HG03354 (cell line): ENCODE results near the gene RNF2.

ENCODE experiments used
- ATAC-seq: cut with Tn5 transposase; IDR thresholded peaks from one replicate; pipeline ENCODE4 v1.9.1; 2021; ENCODE audit warnings: mild to moderate bottlenecking; ENCODE audit not compliant: unreplicated experiment, poor library complexity, severe bottlenecking

Gene RNF2

GRCh38 chr1:185083818-185084217, 38.5 kb downstream of the RNF2 start:
- ATAC-seq = no peak

GRCh38 chr1:185087101-185087500, 41.7 kb downstream of the RNF2 start:
- no peak for ATAC-seq

GRCh38 chr1:185087746-185088145, 42.4 kb downstream of the RNF2 start:
- no peak for ATAC-seq

DNA sequence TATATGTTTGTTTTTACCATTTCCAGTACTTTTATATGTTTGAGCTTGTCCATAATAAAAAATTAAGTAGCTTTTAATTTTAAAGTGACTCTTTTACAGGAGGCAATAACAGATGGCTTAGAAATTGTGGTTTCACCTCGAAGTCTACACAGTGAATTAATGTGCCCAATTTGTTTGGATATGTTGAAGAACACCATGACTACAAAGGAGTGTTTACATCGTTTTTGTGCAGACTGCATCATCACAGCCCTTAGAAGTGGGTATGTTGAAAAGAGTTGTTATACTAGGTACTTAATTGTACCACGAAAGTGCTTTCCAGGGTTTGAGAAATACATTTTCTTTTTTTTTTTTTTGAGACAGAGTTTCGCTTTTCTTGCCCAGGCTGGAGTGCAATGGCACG, 46.1 kb downstream of the RNF2 start:
- no peak for ATAC-seq

DNA sequence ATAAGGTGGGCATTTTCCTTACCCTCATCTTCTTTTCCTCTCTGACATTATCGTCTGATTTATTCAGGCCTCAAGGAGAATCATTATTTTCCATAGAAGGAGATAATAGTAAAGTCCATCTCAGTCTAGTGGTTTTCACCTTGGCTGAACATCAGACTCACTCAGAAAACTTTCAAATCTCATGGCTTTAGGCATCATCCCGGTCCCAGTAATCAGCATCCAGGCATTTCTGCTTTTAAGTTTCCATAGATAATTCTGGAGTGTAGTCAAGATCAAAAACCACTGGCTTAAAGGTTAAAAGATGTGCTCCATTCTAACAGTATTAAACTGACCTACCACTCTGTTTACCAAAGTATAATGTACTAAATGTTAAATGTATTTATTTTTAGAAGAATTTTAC, 49.4 kb downstream of the RNF2 start:
- no peak for ATAC-seq

- no peak for ATAC-seq
Measured at GRCh38 chr1:185096531-185096930, 51.2 kb downstream of the RNF2 start.

DNA sequence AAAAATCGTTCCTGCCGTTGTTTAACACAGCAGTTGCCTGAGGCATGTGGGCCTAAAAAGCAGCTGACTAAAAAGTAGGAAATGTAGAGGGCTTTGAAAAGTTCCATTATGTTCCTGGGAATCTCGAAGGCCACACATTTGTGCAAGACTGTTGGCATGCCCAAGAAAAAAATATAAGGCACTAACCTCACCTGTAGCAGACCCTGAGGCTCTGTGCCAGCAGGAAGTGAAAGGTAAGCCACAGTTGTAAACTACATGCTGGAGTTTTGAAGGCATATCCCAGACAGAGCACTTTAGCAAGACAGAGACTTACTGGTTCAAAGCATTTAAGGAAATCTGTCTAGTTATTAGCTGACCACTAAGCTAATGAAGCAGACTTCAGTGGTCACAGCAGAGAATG, 58.7 kb downstream of the RNF2 start:
- ATAC-seq = no peak

DNA sequence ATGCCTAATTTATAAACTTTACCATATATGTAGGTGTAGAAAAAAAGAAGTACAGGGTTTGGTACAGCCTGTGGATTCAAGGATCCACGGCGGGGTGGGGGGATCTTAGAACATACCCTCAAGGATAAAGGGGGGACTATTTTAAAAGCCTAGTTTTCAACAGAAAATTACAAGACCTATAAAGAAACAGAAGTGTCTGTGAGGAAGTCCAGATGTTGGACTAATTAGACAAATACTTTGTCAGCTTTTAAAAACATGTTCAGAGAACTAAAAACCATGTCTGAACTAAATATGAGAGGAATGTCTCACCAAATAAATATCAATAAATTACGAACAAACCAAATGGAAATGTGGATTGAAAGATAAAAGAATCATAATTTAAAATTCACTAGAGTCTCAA, 59.8 kb downstream of the RNF2 start:
- ATAC-seq = no peak

GRCh38 chr1:185108321-185108720, 63.0 kb downstream of the RNF2 start:
- ATAC-seq = no peak

GRCh38 chr1:185110145-185110544, 64.8 kb downstream of the RNF2 start:
- no peak for ATAC-seq

DNA sequence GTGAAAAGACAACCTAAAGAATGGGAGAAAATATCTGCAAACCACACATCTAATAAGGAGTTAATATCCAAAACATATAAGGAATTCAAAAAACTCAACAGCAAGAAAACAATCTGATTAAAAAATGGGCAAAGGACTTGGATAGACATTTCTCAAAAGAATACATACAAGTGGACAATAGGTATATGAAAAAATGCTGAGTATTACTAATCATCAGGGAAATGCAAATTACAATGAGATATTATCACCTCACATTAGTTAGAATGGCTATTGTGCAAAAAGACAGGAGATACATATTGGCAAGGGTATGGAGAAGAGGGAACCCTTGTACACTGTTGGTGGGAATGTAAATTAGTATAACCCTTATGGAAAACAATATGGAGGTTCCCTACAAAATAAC, 66.5 kb downstream of the RNF2 start:
- no peak for ATAC-seq

DNA sequence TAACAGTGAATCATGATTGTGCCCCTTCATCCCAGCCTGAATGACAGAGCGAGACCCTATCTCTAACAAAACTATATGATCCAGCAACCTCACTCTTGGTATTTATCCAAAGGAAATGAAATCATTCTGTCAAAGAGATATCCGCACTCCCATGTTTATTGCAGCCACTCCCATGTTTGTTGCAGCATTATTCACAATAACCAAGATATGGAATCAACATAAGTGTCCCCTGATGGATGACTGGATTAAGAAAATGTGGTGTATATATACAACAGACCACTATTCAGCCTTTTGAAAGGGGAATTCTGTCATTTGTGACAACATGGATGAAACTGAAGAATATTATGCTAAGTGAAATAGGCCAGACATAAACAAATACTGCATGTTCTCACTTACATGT, 67.0 kb downstream of the RNF2 start:
- no peak for ATAC-seq

GRCh38 chr1:185129708-185130107, 84.3 kb downstream of the RNF2 start:
- no peak for ATAC-seq

- no peak for ATAC-seq
Measured at GRCh38 chr1:185132534-185132933, 87.2 kb downstream of the RNF2 start.

DNA sequence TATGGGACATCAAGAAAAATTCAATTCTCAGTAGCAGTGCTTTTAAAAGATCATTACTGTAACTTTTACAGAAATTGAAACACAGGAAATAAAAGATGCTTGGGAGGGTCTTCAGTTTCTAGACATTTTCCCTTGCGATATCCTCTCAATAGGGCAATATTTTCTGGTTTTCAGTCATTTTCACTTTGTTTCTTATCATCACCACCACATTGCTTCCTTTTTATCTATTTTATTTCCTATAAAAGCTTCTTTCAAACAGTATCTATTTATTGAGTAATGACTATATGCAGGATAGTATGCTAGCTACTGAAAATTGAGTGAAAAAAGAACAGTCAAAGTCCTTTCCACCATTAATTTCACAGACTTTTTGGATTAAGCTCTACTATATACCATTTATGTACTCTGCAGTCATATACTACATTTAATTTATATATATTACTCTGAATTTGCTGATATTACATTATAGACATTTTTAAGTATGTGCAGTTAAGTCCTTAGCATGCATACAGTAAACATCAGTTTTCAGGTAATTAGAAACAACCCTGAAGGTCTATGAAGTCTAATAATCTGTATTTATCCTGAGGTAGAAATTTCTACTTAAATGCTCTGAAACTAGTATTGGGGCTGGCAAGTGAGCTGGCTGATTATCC, 92.7 kb downstream of the RNF2 start:
- no peak for ATAC-seq

- no peak for ATAC-seq
Measured at GRCh38 chr1:185139246-185139645, 93.9 kb downstream of the RNF2 start.

DNA sequence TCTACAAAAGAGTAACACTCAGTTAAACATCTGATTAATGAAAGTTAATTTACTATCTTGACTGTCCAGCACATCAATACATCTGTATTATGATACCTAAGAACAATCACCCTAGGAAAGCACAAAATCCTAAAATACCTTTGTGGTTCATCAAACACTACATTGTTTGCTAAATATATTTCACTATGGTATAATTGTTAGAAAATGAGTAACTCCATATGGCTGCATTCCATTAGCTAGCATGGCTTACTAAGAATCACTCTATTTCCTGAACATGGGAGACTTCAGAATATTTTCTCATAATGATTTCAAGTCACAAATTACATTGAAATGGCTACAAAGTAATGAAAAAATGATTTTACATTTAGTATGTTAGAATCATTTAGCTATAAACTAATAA, 98.9 kb downstream of the RNF2 start:
- ATAC-seq = no peak

- no peak for ATAC-seq
Measured at GRCh38 chr1:185151215-185151614, 105.9 kb downstream of the RNF2 start.
